KOPT-K1 (cell line): ENCODE data around the gene AK4.

Experiments
- H3K27ac ChIP-seq: fragments of 200-600 bp; sonication (generic); 2 replicates; pipeline ENCODE4 v1.5.1; 2016; ENCODE audit warnings: antibody characterized with exemption, mild to moderate bottlenecking, low read depth, low read length; ENCODE audit not compliant: poor library complexity, severe bottlenecking
- H3K36me3 ChIP-seq: fragments of 200-600 bp; sonication (generic); 2 replicates; pipeline ENCODE4 v1.5.1; 2017; ENCODE audit warnings: antibody characterized with exemption, mild to moderate bottlenecking, low read length, moderate library complexity; ENCODE audit not compliant: insufficient read depth
- H3K9me3 ChIP-seq: fragments of 200-600 bp; sonication (generic); 2 replicates; pipeline ENCODE4 v1.5.1; 2017; ENCODE audit warnings: antibody characterized with exemption, low read length, mild to moderate bottlenecking; ENCODE audit not compliant: insufficient read depth, poor library complexity, severe bottlenecking

AK4 gene

DNA sequence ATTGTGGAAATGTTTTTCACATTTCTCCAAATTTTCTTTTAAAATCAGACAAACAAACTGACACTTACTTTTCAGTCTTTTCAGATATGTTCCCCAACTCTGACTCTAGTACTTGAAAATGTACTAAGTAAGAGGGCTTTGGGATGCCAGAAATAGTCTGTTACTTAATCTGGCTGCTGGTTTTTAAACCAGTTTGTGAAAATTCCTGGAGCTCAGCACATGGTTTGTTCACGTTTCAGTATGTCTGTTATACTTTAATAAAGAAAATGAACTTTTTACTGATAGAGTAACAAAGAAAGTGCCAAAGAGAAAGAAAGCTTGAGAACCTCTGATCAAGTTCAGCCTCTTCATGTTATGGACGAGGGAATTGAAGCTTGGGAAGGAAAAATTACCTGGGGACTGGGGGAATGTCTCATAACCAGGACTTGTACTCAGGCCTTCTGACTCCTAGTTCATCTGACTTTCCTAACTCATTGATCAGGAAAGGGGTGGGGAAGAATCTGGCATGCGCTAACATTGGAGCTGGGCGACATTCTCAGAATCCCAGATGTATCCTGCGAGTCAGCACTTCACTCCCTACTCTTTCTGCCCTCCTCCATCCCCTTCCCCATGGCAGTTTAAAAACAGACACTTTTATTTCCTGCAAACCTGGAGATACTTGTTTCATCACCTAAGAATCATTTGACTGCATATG is 130.5 kb downstream of the AK4 start:
- Histone ChIP-seq H3K36me3 (no peaks in the 10 kb centered on the region), H3K27ac (no peak overlapping the region), H3K9me3 (no peaks in the 10 kb centered on the region)

DNA sequence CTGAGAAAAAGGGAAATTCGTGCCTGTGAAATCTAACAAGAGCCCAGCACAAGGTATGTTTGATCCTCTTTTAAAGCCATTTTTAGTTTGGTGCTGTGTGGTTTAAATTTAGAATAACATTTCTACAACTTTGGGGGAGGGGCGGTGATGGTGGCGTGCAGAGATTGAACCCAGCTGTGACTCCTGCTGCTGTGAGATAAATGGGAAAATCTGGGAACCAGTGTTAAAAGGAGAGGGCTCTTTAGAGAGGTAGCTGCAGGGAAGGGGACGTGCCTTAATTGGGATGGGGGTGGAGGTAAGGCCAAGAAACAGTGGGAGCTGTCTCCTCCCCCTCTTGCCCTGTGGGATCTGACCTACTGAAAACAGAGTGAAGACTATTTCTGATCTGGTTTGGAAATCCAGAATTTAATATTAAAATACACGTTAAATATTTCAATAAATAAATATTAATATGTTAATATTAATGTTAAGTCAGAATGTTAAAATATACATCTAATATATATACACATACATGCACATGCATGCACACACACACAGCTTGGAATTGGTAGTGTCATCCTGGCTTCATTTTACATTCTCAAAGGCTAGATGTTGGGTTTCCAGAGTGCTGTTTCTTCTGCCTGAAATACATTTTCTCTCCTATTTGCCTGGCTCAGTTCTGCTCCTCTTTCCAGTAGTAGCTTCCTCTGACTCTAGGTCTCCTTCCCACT is 131.2 kb downstream of the AK4 start:
- no peaks in the 10 kb centered on the region for H3K9me3 ChIP-seq
- H3K27ac ChIP-seq = no peak overlapping the region
- H3K36me3 ChIP-seq = no peaks in the 10 kb centered on the region
